ENCODE measurements around the gene KCNQ1.

- no peak for TF ChIP-seq POLR2A (IDR thresholded peaks at IDR 0.05)
- TF ChIP-seq, protein P1, sequence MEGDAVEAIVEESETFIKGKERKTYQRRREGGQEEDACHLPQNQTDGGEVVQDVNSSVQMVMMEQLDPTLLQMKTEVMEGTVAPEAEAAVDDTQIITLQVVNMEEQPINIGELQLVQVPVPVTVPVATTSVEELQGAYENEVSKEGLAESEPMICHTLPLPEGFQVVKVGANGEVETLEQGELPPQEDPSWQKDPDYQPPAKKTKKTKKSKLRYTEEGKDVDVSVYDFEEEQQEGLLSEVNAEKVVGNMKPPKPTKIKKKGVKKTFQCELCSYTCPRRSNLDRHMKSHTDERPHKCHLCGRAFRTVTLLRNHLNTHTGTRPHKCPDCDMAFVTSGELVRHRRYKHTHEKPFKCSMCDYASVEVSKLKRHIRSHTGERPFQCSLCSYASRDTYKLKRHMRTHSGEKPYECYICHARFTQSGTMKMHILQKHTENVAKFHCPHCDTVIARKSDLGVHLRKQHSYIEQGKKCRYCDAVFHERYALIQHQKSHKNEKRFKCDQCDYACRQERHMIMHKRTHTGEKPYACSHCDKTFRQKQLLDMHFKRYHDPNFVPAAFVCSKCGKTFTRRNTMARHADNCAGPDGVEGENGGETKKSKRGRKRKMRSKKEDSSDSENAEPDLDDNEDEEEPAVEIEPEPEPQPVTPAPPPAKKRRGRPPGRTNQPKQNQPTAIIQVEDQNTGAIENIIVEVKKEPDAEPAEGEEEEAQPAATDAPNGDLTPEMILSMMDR (IDR thresholded peaks at IDR 0.05): peak in 3 of 4 experiments; percentile 95 to 98 (median 97)
- TF ChIP-seq POLR2AphosphoS5 (IDR thresholded peaks at IDR 0.05): no peak
- TF ChIP-seq EP300 (IDR thresholded peaks at IDR 0.05): no peak
Observed at GRCh38 chr11:2531277-2531986, 86.6 kb downstream of the KCNQ1 start.

All from gastroesophageal sphincter (tissue), 3 donors.